HepG2 (cell line): ENCODE measurements around the gene LUM.

Source experiments
- EZH2 ChIP-seq: conservative IDR thresholded peaks from 2 replicates; pipeline ENCODE4 v1.6.1; 2012; ENCODE audit warnings: mild to moderate bottlenecking, low read depth, low read length, moderate library complexity
- FOXJ3 ChIP-seq: sonication (generic); formaldehyde crosslinking; IDR thresholded peaks from 2 replicates; pipeline ENCODE4 v1.4.0; 2020; ENCODE audit warnings: missing genetic modification reagents, mild to moderate bottlenecking, borderline replicate concordance
- KDM4B ChIP-seq: sonication (generic); formaldehyde crosslinking; IDR thresholded peaks from 2 replicates; pipeline ENCODE4 v1.4.0; 2020; ENCODE audit warnings: missing genetic modification reagents
- MED8 ChIP-seq: sonication (generic); formaldehyde crosslinking; IDR thresholded peaks from 2 replicates; pipeline ENCODE4 v1.8.1; 2023; ENCODE audit warnings: mild to moderate bottlenecking, missing genetic modification reagents; ENCODE audit not compliant: insufficient replicate concordance
- MEIS2 ChIP-seq: sonication (generic); formaldehyde crosslinking; IDR thresholded peaks from 2 replicates; pipeline ENCODE4 v1.9.0; 2021; ENCODE audit warnings: mild to moderate bottlenecking, missing genetic modification reagents
- MTF1 ChIP-seq: sonication (generic); formaldehyde crosslinking; IDR thresholded peaks from 2 replicates; pipeline ENCODE4 v1.5.0; 2020; ENCODE audit warnings: missing genetic modification reagents
- STAT5B ChIP-seq: sonication (generic); formaldehyde crosslinking; IDR thresholded peaks from 2 replicates; pipeline ENCODE4 v1.4.0; 2020; ENCODE audit warnings: missing genetic modification reagents
- ZFY ChIP-seq: sonication (generic); formaldehyde crosslinking; IDR thresholded peaks from 2 replicates; pipeline ENCODE4 v1.4.0; 2020; ENCODE audit warnings: missing genetic modification reagents
- ZNF670 ChIP-seq: sonication (generic); formaldehyde crosslinking; IDR thresholded peaks from 2 replicates; pipeline ENCODE4 v1.8.0; 2022; ENCODE audit warnings: mild to moderate bottlenecking, missing genetic modification reagents, borderline replicate concordance
- TF ChIP-seq, protein P1 (sequence below): sonication (generic); formaldehyde crosslinking; IDR thresholded peaks from 2 replicates; pipeline ENCODE4 v1.5.0; 2020; ENCODE audit warnings: mild to moderate bottlenecking, missing genetic modification reagents, moderate library complexity
- TF ChIP-seq, protein P2 (sequence below): sonication (generic); formaldehyde crosslinking; IDR thresholded peaks from 2 replicates; pipeline ENCODE4 v1.4.0; 2020; ENCODE audit warnings: missing genetic modification reagents
- TF ChIP-seq, protein P3 (sequence below): sonication (generic); formaldehyde crosslinking; IDR thresholded peaks from 2 replicates; pipeline ENCODE4 v1.8.1; 2023; ENCODE audit warnings: mild to moderate bottlenecking, missing genetic modification reagents
- TF ChIP-seq, protein P4 (sequence below): sonication (generic); formaldehyde crosslinking; IDR thresholded peaks from 2 replicates; pipeline ENCODE4 v1.8.0; 2022; ENCODE audit warnings: mild to moderate bottlenecking, missing genetic modification reagents, borderline replicate concordance

DNA sequence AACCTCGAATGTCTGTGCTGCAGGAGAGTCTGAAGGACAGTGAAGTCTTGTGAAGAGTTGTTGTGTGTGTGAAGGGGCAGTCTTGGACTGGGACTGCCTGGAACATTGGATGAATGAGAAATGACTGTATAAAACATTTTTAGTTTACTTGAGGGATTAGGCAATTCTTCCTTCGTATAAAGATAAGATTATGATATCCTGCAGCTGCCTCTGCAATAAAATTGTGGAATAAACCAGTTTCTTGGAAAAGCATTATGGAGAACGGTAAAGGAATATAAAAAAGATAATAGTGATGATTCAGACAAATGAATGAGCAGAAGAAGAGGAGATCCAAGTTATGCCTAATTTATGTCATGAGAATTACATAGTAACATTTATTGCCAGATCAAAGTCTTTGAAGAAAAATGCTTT, 30.9 kb upstream of the LUM start:
- TF ChIP-seq, protein P1, sequence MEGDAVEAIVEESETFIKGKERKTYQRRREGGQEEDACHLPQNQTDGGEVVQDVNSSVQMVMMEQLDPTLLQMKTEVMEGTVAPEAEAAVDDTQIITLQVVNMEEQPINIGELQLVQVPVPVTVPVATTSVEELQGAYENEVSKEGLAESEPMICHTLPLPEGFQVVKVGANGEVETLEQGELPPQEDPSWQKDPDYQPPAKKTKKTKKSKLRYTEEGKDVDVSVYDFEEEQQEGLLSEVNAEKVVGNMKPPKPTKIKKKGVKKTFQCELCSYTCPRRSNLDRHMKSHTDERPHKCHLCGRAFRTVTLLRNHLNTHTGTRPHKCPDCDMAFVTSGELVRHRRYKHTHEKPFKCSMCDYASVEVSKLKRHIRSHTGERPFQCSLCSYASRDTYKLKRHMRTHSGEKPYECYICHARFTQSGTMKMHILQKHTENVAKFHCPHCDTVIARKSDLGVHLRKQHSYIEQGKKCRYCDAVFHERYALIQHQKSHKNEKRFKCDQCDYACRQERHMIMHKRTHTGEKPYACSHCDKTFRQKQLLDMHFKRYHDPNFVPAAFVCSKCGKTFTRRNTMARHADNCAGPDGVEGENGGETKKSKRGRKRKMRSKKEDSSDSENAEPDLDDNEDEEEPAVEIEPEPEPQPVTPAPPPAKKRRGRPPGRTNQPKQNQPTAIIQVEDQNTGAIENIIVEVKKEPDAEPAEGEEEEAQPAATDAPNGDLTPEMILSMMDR (CRISPR knock-in tag): no peak
- TF ChIP-seq ZFY (no peak), MTF1 (CRISPR knock-in tag) (no peak), FOXJ3 (CRISPR knock-in tag) (no peak), MEIS2 (CRISPR knock-in tag) (no peak), STAT5B (CRISPR knock-in tag) (no peak), EZH2 (no peak), MED8 (CRISPR knock-in tag) (no peak), ZNF670 (CRISPR knock-in tag) (no peak), KDM4B (CRISPR knock-in tag) (no peak)
- TF ChIP-seq, protein P2, sequence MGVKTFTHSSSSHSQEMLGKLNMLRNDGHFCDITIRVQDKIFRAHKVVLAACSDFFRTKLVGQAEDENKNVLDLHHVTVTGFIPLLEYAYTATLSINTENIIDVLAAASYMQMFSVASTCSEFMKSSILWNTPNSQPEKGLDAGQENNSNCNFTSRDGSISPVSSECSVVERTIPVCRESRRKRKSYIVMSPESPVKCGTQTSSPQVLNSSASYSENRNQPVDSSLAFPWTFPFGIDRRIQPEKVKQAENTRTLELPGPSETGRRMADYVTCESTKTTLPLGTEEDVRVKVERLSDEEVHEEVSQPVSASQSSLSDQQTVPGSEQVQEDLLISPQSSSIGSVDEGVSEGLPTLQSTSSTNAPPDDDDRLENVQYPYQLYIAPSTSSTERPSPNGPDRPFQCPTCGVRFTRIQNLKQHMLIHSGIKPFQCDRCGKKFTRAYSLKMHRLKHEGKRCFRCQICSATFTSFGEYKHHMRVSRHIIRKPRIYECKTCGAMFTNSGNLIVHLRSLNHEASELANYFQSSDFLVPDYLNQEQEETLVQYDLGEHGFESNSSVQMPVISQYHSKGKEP: no peak
- TF ChIP-seq, protein P3, sequence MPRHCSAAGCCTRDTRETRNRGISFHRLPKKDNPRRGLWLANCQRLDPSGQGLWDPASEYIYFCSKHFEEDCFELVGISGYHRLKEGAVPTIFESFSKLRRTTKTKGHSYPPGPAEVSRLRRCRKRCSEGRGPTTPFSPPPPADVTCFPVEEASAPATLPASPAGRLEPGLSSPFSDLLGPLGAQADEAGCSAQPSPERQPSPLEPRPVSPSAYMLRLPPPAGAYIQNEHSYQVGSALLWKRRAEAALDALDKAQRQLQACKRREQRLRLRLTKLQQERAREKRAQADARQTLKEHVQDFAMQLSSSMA (CRISPR knock-in tag): no peak
- TF ChIP-seq, protein P4, sequence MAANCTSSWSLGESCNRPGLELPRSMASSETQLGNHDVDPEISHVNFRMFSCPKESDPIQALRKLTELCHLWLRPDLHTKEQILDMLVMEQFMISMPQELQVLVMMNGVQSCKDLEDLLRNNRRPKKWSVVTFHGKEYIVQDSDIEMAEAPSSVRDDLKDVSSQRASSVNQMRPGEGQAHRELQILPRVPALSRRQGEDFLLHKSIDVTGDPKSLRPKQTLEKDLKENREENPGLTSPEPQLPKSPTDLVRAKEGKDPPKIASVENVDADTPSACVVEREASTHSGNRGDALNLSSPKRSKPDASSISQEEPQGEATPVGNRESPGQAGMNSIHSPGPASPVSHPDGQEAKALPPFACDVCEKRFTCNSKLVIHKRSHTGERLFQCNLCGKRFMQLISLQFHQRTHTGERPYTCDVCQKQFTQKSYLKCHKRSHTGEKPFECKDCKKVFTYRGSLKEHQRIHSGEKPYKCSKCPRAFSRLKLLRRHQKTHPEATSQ: no peak
